Stimulated activated CD4-positive, alpha-beta T cell treated with anti-CD3 and anti-CD28 coated beads, Interleukin-4, amount 100 ng/mL, for 4 hours (primary cell): ENCODE measurements around the gene PPIG.
"Not testable (repeated sequence)": the region's sequence is repeated elsewhere in the genome, so short reads cannot be mapped to it uniquely, and the experiment has no call there.

Experiments
- DNase-seq, 2 experiments: peaks; one replicate each; pipeline ENCODE4 v3.0.0-alpha.2; 2020

The PPIG gene

DNA sequence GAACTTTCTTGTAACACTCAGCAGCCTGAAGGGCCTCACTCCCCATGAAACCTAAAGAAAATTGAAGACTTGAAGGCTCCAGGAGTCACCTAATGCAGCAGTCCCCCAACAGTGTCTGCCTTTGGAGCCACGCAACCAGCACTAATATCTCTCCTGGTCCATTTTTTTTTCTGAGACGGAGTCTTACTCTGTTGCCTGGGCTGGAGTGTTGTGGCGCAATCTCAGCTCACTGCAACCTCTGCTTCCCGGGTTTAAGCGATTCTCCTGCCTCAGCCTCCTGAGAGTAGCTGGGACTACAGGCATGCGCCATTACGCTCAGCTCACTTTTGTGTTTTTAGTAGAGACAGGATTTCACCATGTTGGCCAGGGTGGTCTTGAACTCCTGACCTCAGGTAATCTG lies 12.4 kb downstream of the PPIG start:
- DNase-seq: not testable (repeated sequence)

GRCh38 chr2:169598982-169599381 lies 14.8 kb downstream of the PPIG start:
- no peak for DNase-seq

- DNase-seq: no peak
Measured at GRCh38 chr2:169599568-169599967, 15.4 kb downstream of the PPIG start.

DNA sequence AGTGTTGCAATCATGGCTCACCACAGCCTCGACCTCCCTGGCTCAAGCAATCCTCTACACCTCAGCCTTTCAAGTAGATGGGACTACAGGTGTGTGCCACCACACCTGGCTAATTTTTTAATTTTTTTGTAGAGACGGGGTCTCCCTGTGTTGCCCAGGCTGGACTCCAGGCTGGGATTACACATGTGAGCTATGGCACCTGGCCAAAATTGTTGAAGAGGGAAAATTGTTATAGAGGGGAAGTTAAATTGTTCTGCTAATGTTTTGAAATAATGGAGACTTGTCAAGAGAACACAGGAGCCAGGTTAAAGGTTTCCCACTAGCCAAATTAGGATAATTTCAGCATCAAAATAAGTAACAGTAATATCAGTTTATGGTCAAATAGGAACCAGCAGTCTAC lies 25.1 kb downstream of the PPIG start:
- DNase-seq: no peak

DNA sequence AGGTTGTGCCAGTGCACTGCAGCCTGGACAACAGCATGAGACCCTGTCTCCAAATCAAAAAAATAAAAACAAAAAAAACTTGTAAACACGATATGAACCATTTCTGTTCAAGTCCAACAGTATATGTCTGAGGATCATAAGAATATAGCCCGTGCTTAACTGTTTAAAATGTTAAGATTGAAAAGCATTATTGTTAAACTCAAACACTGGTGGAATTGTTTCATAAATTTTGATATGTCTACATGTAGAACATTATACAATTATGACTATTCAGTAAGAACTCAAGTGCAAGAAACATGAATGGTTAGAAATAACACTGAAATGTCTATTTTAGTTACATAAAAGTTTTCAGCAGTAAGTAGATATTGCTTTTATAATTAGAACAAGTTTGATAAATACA lies 29.7 kb downstream of the PPIG start:
- DNase-seq: no peak

DNA sequence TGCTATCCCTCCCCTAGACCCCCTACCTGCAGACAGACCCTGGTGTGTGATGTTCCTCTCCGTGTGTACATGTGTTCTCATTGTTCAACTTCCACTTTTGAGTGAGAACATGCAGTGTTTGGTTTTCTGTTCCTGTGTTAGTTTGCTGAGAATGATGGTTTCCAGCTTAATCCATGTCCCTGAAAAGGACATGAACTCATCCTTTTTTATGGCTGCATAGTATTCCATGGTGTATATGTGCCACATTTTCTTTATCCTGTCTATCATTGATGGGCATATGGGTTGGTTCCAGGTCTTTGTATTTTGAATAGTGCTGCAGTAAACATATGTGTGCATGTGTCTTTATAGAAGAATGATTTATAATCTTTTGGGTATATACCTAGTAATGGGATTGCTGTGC lies 31.8 kb downstream of the PPIG start:
- DNase-seq: not testable (repeated sequence)

- DNase-seq: no peak
Measured at GRCh38 chr2:169619946-169620345, 35.8 kb downstream of the PPIG start.

GRCh38 chr2:169620509-169620908 lies 36.4 kb downstream of the PPIG start:
- DNase-seq: no peak

GRCh38 chr2:169623235-169623634 lies 39.1 kb downstream of the PPIG start:
- no peak for DNase-seq

DNA sequence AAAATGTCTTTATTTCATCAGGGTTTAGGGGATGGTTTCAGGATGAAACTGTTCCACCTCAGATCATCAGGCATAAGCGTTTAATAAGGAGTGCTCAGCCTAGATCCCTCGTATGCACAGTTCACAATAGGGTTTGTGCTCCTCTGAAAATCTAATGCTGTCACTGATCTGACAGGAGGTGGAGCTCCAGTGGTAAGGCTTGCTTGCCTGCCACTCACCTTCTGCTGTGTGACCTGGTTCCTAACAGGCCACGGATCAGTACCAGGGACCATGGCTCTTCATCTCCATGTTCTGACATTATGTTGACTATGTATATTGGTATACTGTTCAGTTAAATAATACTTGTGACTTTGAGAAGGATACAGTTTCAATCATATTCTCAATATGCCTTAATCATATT lies 41.6 kb downstream of the PPIG start:
- no peak for DNase-seq

DNA sequence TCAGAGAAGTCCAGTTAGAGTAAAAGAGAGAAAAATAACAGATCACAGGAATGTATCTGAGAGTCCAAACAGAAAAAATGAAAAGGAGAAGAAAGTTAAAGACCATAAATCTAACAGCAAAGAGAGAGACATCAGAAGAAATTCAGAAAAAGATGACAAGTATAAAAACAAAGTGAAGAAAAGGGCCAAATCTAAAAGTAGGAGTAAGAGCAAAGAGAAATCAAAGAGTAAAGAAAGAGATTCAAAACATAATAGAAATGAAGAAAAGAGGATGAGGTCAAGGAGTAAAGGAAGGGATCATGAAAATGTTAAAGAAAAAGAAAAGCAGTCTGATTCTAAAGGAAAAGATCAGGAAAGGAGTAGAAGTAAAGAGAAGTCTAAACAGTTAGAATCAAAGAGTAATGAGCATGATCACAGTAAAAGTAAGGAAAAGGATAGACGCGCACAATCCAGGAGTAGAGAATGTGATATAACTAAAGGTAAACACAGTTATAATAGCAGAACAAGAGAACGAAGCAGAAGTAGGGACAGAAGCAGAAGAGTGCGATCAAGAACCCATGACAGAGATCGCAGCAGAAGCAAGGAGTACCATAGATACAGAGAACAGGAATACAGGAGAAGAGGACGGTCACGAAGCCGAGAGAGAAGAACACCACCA lies 52.4 kb downstream of the PPIG start:
- no peak for DNase-seq

DNA sequence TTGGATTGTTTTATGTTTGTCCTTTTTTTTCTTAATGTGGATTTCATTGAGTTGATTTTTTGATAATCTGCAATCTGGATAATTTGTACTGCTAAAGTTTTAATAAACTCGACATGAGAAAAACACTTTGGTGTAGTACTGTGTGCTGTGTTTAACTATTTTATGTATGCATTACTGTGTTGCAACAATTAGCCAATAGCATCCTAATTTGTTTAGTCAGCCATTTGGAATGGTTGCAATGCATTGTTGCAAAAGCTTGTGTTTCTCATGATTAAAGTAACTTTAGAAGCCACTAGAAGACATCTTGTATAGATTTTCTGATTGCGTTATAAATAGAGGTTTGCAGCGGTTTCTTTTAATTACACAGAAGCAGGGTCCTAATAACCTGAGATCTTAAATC lies 53.5 kb downstream of the PPIG start:
- no peak for DNase-seq

DNA sequence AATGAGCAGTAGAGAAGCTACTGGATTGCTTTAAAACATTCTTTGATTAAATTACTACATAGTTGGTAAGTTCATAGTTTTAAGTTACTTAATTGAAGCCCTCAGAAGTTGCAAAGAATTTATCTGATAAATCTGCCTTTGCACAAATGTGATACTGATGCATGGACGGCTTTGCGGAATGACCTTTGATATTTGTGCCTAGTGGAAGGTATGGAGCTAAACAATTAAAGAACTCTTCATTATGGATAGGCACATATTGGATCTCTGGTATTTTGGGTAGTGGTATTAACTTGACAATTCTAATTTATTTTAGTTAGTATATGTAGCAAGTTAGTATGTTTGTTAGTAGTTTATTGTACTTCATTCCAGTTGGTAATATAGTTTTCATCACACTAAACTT lies 56.0 kb downstream of the PPIG start:
- no peak for DNase-seq

GRCh38 chr2:169641464-169641863 lies 57.3 kb downstream of the PPIG start:
- no peak for DNase-seq

- no peak for DNase-seq
Measured at GRCh38 chr2:169644173-169644572, 60.0 kb downstream of the PPIG start.

DNA sequence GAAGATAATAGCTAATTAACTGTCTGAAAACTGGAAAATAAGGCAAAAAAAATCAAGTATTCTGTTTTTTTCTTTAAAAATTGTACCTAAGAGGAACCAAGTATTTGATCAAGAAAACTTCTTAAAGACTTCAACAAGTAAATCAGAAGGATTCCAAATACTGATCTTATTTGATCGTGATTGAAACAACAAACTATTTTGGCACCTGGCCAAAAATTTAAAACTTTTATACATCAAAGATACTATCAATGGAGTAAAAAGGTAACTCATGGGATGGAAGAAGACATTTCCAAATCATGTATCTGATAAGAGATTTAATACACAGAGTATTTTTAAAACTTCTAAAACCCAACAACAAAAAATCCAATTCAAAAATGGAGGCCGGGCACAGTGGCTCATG lies 63.3 kb downstream of the PPIG start:
- no peak for DNase-seq

GRCh38 chr2:169649278-169649677 lies 65.1 kb downstream of the PPIG start:
- DNase-seq: no peak

- DNase-seq: no peak
Measured at GRCh38 chr2:169653636-169654035, 69.5 kb downstream of the PPIG start.

GRCh38 chr2:169656164-169656563 lies 72.0 kb downstream of the PPIG start:
- DNase-seq: no peak

DNA sequence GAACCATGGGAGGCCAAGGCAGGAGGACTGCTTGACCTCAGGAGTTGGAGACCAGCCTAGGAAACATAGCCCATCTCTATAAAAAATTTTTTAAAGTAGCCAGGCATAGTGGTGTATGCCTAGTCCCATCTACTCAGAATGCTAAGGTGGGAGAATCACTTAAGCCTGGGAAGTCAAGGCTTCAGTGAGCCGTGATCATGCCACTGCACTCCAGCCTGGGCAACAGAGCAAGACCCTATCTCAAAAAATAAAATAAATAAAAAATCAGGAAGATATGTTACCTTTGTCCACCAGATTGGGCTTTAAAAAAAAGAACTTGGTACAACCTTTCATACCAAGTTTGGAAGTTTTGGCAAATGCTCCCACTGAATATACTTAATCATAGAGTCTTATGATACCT lies 74.7 kb downstream of the PPIG start:
- DNase-seq: no peak

- no peak for DNase-seq
Measured at GRCh38 chr2:169659320-169659719, 75.2 kb downstream of the PPIG start.

DNA sequence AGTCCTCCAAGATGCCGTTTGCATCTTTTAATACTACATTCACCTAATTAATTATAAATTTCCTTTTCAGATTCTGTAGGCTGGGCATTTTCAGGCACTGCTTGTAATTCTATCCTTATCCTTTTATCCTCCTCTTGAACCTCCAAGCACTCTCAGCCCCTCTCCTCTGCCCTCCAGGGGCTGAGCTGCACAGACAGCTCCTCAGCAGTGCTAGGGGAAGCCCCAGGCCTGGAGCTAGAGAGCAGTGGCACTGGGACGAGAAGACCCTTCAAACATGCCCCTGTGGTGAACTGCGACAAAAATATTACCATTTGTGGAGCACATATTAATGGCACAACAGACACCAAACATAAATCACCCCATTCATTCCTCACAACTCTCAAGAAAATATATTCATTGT lies 77.1 kb downstream of the PPIG start:
- no peak for DNase-seq

DNA sequence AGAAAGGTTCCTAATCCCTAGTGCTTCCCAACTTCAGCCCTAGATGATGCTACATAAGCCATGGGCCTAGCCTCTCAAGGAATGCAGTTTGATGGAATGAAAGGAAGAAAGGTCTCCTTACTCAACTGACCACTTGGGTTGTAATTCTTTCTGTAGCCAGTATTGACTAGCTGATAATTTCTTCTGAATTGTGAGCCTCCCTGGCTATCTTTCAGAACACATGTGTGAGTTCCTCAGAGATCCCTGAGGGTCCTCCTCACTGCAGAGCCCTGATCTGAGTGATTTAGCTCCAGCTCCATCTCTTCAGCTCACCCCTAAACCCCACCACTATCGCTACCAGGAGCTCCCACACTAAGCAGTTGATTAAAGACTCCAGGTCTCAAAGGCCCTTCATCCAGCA lies 78.6 kb downstream of the PPIG start:
- no peak for DNase-seq

GRCh38 chr2:169663247-169663646 lies 79.1 kb downstream of the PPIG start:
- DNase-seq: no peak

DNA sequence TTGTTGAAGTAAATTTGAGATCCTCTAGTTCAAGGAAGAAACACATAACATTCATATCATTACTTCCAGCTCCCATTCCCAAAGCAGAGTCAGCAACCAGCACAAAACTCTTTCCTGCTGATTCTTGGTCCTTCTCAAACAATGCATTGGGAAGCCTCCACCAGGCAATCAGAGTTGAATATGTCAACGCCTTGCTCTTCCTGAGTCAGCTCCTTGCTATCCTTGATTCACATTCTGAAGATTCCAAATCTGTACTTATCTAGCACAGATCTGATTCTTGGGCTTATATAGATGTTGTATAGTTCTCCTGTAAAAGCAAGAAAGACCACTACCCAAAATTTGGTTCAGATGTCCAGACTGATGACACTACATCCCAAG lies 80.4 kb downstream of the PPIG start:
- DNase-seq: no peak
